ENCODE results near the gene RHOJ. TPM values are rescaled to one million over a fixed set of nuclear protein-coding genes. Genes with fewer than 3 reads are reported as not detected.

Gene RHOJ
- total RNA-seq, 2 donors from 2014 or later: 5.9 to 11.2 TPM

DNA sequence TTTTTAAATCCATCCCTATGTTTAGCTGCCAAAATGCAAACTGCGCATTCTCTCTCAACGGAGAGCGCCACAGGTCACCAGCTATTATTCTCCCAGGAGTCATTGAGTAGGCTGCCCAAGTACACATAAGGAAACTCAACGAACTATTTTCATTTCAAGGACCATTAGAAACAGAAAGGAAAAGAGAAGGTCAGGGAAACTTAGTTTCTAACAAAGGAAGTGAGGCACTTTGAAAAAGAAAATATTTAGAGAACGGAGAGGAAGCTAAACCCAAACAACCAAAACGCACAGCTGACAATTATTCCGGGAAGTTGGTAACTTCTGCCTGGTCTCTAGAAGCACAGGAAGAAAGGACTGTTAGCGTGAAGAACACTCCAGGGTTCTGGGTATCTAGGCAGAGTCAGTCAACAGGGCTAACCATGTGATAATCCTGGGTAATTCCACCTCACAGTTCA, 91.0 kb downstream of the RHOJ start:
- Histone ChIP-seq H3K27me3 (no peaks in the 10 kb centered on the region), H3K27ac (peak overlapping the region; percentile 36 to 47), H3K36me3 (peaks cover 20% of the 10 kb centered on the region), H3K4me3 (no peak overlapping the region), H3K4me1 (no peaks in the 10 kb centered on the region), H3K9me3 (no peaks in the 10 kb centered on the region)
- TF ChIP-seq, protein P1, sequence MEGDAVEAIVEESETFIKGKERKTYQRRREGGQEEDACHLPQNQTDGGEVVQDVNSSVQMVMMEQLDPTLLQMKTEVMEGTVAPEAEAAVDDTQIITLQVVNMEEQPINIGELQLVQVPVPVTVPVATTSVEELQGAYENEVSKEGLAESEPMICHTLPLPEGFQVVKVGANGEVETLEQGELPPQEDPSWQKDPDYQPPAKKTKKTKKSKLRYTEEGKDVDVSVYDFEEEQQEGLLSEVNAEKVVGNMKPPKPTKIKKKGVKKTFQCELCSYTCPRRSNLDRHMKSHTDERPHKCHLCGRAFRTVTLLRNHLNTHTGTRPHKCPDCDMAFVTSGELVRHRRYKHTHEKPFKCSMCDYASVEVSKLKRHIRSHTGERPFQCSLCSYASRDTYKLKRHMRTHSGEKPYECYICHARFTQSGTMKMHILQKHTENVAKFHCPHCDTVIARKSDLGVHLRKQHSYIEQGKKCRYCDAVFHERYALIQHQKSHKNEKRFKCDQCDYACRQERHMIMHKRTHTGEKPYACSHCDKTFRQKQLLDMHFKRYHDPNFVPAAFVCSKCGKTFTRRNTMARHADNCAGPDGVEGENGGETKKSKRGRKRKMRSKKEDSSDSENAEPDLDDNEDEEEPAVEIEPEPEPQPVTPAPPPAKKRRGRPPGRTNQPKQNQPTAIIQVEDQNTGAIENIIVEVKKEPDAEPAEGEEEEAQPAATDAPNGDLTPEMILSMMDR (IDR thresholded peaks at IDR 0.05): no peak
- no peak for DNase-seq (ENCODE audit: low spot score)

DNA sequence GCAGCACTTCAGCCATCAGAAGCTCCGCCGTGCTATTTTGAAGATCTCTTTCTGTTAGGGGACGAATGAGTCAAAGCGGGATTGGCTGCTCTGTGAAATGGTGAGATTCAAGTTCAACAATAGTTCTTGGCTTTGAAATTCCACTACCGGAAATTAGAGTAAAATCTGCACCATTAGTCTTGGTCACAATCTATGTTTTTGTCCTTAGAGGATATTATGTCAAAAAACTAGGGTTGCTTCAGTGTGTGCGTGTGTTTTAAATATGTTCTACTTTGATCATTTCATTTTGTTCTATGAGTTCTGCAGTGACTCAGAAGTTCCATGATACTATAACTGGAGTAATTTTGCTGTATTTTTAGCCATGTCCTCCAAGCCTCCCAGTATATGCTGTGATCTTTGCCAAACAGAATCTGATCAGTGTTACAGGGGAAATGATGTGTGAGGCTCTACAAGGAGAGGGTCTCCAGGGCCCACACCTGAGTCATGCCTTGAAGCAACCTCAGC, 91.9 kb downstream of the RHOJ start:
- H3K4me3 ChIP-seq: no peak overlapping the region
- H3K27ac ChIP-seq: peak overlapping the region; percentile 36 to 47
- no peaks in the 10 kb centered on the region for H3K4me1 ChIP-seq
- TF ChIP-seq, protein P1 (IDR thresholded peaks at IDR 0.05): no peak
- DNase-seq (ENCODE audit: low spot score): no peak
- H3K27me3 ChIP-seq: no peaks in the 10 kb centered on the region
- H3K36me3 ChIP-seq: peaks cover 17% of the 10 kb centered on the region
- no peaks in the 10 kb centered on the region for H3K9me3 ChIP-seq

DNA sequence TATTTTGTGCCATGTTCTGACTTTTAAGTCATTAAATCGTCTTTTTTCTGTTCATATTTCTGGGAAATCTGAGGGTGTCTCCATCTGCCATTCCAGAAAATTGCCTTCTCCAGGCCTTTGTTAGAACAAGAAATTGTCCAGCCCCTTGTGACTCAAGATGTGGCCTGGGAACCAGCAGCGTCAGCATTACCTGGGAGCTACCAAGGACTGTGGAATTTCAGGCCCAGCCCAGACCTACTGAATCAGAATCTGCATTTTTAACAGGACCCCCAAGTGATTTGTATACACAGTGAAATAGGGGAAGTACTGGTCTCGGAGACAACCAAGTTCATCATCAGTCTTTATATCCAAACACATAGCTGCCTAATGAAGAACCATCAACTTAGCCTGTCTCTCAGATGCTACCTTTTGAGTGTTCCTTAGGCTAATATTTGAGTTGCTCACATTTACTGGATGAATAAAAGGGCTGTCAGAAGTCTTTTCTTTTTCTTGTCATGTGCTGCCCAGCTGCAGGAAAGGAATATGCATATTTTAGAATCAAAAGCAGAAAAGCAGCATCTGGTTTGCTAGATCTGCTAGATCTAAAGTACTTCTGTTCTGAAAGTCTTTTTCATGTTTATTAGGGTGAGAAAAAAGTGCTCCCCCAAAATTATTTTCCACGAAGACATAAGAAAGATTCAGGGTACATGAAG, 93.3 kb downstream of the RHOJ start:
- TF ChIP-seq, protein P1 (IDR thresholded peaks at IDR 0.05): no peak
- DNase-seq (ENCODE audit: low spot score): no peak
- H3K9me3 ChIP-seq: no peaks in the 10 kb centered on the region
- no peak overlapping the region for H3K27ac ChIP-seq
- H3K36me3 ChIP-seq: peaks cover 7% of the 10 kb centered on the region
- H3K27me3 ChIP-seq: no peaks in the 10 kb centered on the region
- H3K4me1 ChIP-seq: peaks cover 0 to 8% of the 10 kb centered on the region in 2 donors
- no peak overlapping the region for H3K4me3 ChIP-seq

DNA sequence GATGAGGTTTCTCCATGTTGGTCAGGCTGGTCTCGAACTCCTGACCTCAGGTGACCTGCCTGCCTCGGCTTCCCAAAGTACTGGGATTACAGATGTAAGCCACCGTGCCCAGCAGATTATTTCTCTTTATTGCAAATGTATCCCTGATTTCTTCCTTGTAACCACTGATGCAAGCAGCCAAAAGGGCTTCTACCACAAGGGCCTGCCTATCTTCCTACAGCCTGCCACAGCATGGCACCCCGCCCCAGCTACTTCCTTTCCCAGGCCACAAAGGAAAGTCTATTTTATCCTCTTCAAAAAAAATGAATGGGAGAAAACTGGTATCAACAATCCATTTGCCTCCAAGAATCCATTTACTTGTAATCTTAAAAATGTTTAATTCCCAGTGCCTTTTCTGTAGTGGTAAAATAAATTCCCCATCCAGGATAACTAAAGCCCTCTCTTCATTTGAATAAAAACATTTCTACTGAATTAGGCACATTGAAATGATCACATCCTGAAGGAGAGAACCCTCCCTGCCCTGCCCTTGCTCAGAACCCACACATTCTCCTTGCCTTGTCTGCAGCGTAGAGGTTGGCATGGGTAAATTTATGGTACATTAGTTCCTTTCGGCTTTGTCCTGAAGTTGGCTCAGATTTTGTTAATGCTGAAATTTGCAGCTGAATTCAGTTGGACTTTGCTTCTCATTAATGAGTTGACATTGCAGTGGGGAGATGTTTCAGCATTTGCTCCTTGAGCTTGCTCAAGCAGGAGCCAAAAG, 95.3 kb downstream of the RHOJ start:
- Histone ChIP-seq H3K27me3 (no peaks in the 10 kb centered on the region), H3K4me1 (peaks cover 0 to 8% of the 10 kb centered on the region in 2 donors), H3K27ac (no peak overlapping the region), H3K4me3 (no peak overlapping the region), H3K9me3 (no peaks in the 10 kb centered on the region), H3K36me3 (no peaks in the 10 kb centered on the region)
- no peak for DNase-seq (ENCODE audit: low spot score)
- TF ChIP-seq, protein P1 (IDR thresholded peaks at IDR 0.05): no peak

DNA sequence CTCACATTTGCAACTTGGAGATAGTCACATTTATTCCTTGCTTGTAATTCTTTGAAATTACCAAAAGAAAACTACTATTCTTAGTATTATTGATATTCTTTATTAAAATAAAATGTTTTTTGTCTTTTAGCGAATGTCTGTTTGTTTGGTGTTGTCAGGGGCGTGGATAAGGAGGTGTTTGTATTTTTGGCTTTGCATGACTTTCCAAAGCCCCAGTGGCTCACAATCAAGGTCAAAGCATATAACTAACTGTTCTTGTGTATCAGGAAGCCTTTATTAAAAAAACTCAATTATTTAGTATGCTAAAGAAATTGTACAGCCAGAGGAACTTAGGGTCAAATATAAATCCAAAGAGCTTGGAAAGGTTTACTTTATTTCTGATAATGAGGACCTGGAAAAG, 96.6 kb downstream of the RHOJ start:
- DNase-seq (ENCODE audit: low spot score): no peak
- no peaks in the 10 kb centered on the region for H3K9me3 ChIP-seq
- no peak overlapping the region for H3K4me3 ChIP-seq
- H3K27me3 ChIP-seq: no peaks in the 10 kb centered on the region
- H3K27ac ChIP-seq: peak overlapping the region in 1 of 2 donors; percentile 50
- H3K36me3 ChIP-seq: no peaks in the 10 kb centered on the region
- peaks cover 0 to 8% of the 10 kb centered on the region in 2 donors for H3K4me1 ChIP-seq
- TF ChIP-seq, protein P1 (IDR thresholded peaks at IDR 0.05): no peak

Measured in right atrium auricular region (tissue), 2 donors.